OCI-LY1 (cell line): ENCODE measurements around the gene TMEM106C.
A peak's percentile ranks its signal among the peaks of the same experiment; 100 is the strongest.

Experiments used
- H2AFZ ChIP-seq: fragments of 200-600 bp; sonication (generic), shearing (Covaris generic); 2 replicates; pipeline ENCODE4 v1.6.0; 2014; ENCODE audit warnings: antibody characterized with exemption, mild to moderate bottlenecking, low read length
- H3F3A ChIP-seq: fragments of 200-600 bp; sonication (generic), shearing (Covaris generic); 2 replicates; pipeline ENCODE4 v1.6.0; 2014; ENCODE audit warnings: mild to moderate bottlenecking, antibody characterized with exemption, low read length, moderate library complexity; ENCODE audit not compliant: insufficient read depth
- H3K27ac ChIP-seq: fragments of 200-600 bp; sonication (generic); 2 replicates; pipeline ENCODE4 v1.5.1; 2014; ENCODE audit warnings: low read length, mixed run types, mild to moderate bottlenecking, low read depth; ENCODE audit not compliant: poor library complexity, severe bottlenecking
- H3K27me3 ChIP-seq: fragments of 200-600 bp; sonication (generic); 2 replicates; pipeline ENCODE4 v1.6.0; 2014; ENCODE audit warnings: antibody characterized with exemption, mild to moderate bottlenecking, low read length, moderate library complexity; ENCODE audit not compliant: insufficient read depth
- H3K36me3 ChIP-seq: fragments of 200-600 bp; sonication (generic); 2 replicates; pipeline ENCODE4 v1.6.1; 2014; ENCODE audit warnings: mild to moderate bottlenecking, antibody characterized with exemption, low read length, moderate library complexity, mixed read lengths; ENCODE audit not compliant: insufficient read depth
- H3K4me1 ChIP-seq: fragments of 200-600 bp; sonication (generic); 2 replicates; pipeline ENCODE4 v1.5.1; 2014; ENCODE audit warnings: mild to moderate bottlenecking, low read length, moderate library complexity; ENCODE audit not compliant: insufficient read depth, severe bottlenecking
- H3K4me2 ChIP-seq: fragments of 200-600 bp; sonication (generic), shearing (Covaris generic); 2 replicates; pipeline ENCODE4 v1.6.1; 2014; ENCODE audit warnings: low read length
- H3K4me3 ChIP-seq: fragments of 200-600 bp; sonication (generic); 2 replicates; pipeline ENCODE4 v1.5.1; 2014; ENCODE audit warnings: low read length, low read depth, mild to moderate bottlenecking, mixed read lengths; ENCODE audit not compliant: poor library complexity, severe bottlenecking
- H3K79me2 ChIP-seq: fragments of 200-600 bp; shearing (Covaris generic); 2 replicates; pipeline ENCODE4 v1.6.1; 2016; ENCODE audit warnings: mixed run types, low read length, mixed read lengths; ENCODE audit not compliant: insufficient read depth
- H3K9ac ChIP-seq: fragments of 200-600 bp; sonication (generic), shearing (Covaris generic); 2 replicates; pipeline ENCODE4 v1.6.1; 2014; ENCODE audit warnings: mild to moderate bottlenecking, low read length, mixed read lengths
- H3K9me2 ChIP-seq: fragments of 200-600 bp; sonication (generic), shearing (Covaris generic); 2 replicates; pipeline ENCODE4 v1.6.1; 2014; ENCODE audit warnings: low read depth, mild to moderate bottlenecking, low read length, mixed read lengths
- H3K9me3 ChIP-seq: fragments of 200-600 bp; shearing (Covaris generic); 2 replicates; pipeline ENCODE4 v1.6.1; 2014; ENCODE audit warnings: low read length, mixed read lengths
- H4K20me1 ChIP-seq: fragments of 200-600 bp; sonication (generic), shearing (Covaris generic); 2 replicates; pipeline ENCODE4 v1.6.0; 2016; ENCODE audit warnings: mild to moderate bottlenecking, low read length; ENCODE audit not compliant: insufficient read depth
- EZH2 ChIP-seq: fragments of 200-600 bp; sonication (generic), shearing (Covaris generic); IDR thresholded peaks from 2 replicates; pipeline ENCODE4 v1.8.0; 2017; ENCODE audit warnings: borderline replicate concordance, mixed run types, mild to moderate bottlenecking, antibody characterized with exemption, low read length, moderate library complexity, mixed read lengths
- TF ChIP-seq, protein P1 (sequence below): fragments of 200-600 bp; sonication (generic), shearing (Covaris generic); IDR thresholded peaks from 2 replicates; pipeline ENCODE4 v1.5.1; 2017; ENCODE audit warnings: mild to moderate bottlenecking, antibody characterized with exemption, low read length, moderate library complexity, mixed read lengths

The TMEM106C gene

DNA sequence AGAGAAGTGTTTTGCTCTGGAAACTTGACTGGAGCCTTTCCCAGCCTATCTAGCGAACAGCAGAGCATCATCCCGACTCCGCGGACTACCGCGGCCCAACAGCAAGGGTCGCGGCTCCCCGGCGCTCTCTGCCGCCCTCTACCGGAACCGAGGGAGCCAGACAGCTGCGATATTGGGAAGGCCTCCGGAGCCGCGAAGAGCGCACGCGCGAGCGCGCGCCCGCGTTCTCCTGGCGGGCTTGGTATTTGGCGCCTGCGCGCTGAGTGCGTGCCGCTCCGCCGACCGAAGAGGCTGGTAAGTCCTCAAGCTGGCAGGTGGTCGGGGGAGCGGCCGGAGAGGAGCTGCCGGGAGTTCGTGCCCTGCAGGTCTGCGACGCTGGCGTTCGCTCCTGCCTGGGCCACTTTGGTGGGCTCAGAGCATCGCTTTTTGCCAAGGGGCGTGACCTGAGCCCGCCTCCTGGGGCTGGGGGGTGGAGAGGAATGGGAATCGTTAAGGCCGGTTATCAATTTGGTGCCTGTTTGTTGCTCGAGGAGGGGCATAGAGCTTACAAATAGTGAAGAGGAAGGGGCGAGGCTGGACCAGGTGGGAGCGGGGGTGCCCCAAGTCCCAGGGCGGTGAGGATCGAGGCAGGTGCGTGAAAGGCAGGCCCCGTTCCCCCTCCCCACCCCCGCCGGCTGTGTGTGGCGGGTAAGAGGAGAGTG, at the start of gene TMEM106C:
Gene TMEM106C (plus strand): TSS at position 257 of the 701 bp plus-strand sequence. CDS start 641 bp downstream, outside the sequence.
- Histone ChIP-seq H3K36me3 (peaks cover 44% of the 10 kb centered on the region), H3K4me1 (peaks cover 29% of the 10 kb centered on the region), H3F3A (no peaks in the 10 kb centered on the region), H2AFZ (peak within 1 kb of the TSS; percentile 1; the same call in 1 of the 2 replicates), H3K9ac (peak within 1 kb of the TSS; percentile 77), H3K27ac (peak within 1 kb of the TSS; percentile 23), H3K27me3 (no peaks in the 10 kb centered on the region), H3K4me2 (peak within 1 kb of the TSS; percentile 93), H4K20me1 (no peaks in the 10 kb centered on the region), H3K9me2 (no peaks in the 10 kb centered on the region), H3K9me3 (no peaks in the 10 kb centered on the region), H3K79me2 (no peaks in the 10 kb centered on the region), H3K4me3 (peak within 1 kb of the TSS; percentile 69)
- TF ChIP-seq, protein P1, sequence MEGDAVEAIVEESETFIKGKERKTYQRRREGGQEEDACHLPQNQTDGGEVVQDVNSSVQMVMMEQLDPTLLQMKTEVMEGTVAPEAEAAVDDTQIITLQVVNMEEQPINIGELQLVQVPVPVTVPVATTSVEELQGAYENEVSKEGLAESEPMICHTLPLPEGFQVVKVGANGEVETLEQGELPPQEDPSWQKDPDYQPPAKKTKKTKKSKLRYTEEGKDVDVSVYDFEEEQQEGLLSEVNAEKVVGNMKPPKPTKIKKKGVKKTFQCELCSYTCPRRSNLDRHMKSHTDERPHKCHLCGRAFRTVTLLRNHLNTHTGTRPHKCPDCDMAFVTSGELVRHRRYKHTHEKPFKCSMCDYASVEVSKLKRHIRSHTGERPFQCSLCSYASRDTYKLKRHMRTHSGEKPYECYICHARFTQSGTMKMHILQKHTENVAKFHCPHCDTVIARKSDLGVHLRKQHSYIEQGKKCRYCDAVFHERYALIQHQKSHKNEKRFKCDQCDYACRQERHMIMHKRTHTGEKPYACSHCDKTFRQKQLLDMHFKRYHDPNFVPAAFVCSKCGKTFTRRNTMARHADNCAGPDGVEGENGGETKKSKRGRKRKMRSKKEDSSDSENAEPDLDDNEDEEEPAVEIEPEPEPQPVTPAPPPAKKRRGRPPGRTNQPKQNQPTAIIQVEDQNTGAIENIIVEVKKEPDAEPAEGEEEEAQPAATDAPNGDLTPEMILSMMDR: peak; percentile 95
- TF ChIP-seq EZH2: no peak

DNA sequence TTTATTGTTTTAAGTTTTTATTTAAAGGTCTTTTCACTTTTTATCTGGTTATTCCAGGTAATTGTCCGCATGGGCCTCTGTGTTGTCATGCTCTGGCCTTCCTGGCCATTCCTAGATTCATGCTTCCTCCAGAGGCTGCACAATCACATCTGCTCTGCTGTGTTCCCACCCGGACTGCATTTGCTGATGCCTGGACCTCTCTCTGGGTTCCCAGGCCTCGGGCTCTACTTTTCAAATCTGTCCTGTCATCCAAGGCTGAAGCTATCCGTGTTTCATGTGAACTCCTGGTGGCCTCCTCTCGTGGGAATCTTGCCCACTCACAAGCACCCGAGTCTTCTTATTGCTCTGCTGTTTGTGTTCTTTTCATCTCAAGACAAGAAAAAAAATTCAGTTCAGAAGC, 42.5 kb upstream of the TMEM106C start:
- H2AFZ ChIP-seq: no peak overlapping the region
- no peak overlapping the region for H3K9ac ChIP-seq
- no peaks in the 10 kb centered on the region for H3K79me2 ChIP-seq
- H3F3A ChIP-seq: no peaks in the 10 kb centered on the region
- no peak overlapping the region for H3K27ac ChIP-seq
- H4K20me1 ChIP-seq: no peaks in the 10 kb centered on the region
- H3K4me3 ChIP-seq: no peak overlapping the region
- no peak for TF ChIP-seq EZH2
- TF ChIP-seq, protein P1: no peak
- H3K4me1 ChIP-seq: no peaks in the 10 kb centered on the region
- H3K27me3 ChIP-seq: 0 out of 2 replicates have a peak, but pooled peaks cover 5% of the 10 kb centered on the region
- no peak overlapping the region for H3K4me2 ChIP-seq
- no peaks in the 10 kb centered on the region for H3K9me2 ChIP-seq
- H3K36me3 ChIP-seq: no peaks in the 10 kb centered on the region
- H3K9me3 ChIP-seq: no peaks in the 10 kb centered on the region

- no peak overlapping the region for H3K4me2 ChIP-seq
- no peaks in the 10 kb centered on the region for H3F3A ChIP-seq
- H3K36me3 ChIP-seq: no peaks in the 10 kb centered on the region
- H3K9ac ChIP-seq: no peak overlapping the region
- no peak overlapping the region for H2AFZ ChIP-seq
- no peaks in the 10 kb centered on the region for H3K79me2 ChIP-seq
- no peaks in the 10 kb centered on the region for H3K4me1 ChIP-seq
- TF ChIP-seq, protein P1: no peak
- no peak for TF ChIP-seq EZH2
- H3K9me2 ChIP-seq: no peaks in the 10 kb centered on the region
- H3K27ac ChIP-seq: no peak overlapping the region
- H3K9me3 ChIP-seq: no peaks in the 10 kb centered on the region
- H3K27me3 ChIP-seq: 0 out of 2 replicates have a peak, but pooled peaks cover 5% of the 10 kb centered on the region
- H3K4me3 ChIP-seq: no peak overlapping the region
- no peaks in the 10 kb centered on the region for H4K20me1 ChIP-seq
Observed at GRCh38 chr12:47921907-47922306, 41.5 kb upstream of the TMEM106C start.
